ENCODE data around the gene CHKA. TPM values are rescaled to one million over a fixed set of nuclear protein-coding genes. Genes with fewer than 3 reads are reported as not detected.

Gene CHKA
- total RNA-seq, 1 donor from 2014 or later: 20.8 TPM

DNA sequence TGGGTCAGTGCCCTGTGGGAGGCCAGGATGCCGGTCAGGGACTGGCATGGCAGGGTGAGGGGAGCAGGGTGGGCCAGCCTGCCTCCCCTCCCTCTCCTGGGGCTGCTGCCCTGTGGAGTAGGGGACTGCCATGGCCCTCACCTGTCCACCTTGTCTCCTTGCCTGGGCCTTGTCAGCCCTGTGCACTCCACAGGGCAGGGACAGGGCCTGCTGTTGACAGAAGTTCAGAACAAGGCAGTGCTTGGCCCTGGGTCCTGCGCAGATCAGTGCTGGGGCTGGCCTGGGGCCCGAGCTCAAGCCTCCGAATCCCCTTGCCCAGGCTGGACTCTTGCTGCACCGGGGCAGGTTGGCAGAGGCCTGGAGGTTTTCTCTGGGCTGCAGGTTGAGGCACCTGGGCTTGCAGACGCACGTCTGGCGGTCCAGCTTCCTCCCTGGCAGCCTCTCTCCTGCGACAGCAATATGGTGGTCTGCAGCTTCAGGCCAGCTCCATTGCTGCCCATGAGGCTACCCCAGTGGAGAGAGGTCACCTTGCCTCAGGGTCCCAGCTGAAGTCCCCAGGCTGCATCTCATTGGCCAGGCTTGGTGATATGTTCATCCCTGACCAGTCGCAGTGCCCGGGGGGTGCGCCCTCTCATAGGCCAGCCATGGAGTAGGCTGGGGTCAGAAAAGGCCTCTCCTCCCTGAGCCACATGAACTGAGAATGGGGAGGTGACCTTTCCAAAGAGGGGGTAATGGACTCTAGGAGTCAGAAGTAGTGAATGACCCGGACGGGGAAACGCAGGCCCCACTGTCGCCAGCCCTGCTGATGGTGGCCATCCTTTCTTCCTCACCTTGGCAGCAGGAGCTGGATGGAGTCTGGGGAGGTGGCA, 21.5 kb upstream of the CHKA start:
- DNase-seq: no peak

DNA sequence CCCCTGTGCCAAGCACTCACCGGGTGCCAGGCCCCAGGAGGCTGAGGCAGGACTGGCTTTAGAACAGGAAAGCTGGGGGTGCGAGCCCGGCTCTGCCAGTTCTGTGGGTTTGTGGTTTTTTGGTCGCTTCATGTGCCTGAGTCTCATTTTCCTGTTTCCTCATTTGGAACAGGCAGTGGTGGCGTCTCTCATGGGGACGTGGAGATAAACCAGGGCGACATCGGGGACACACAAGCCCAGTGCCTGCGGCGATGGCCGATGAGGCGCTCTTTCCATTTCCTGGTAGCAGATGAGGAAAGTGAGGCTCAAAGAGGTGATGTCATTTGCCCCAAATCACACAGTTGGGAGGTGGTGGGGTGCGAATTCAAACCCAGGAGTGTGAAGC, 20.8 kb upstream of the CHKA start:
- no peak for DNase-seq

DNA sequence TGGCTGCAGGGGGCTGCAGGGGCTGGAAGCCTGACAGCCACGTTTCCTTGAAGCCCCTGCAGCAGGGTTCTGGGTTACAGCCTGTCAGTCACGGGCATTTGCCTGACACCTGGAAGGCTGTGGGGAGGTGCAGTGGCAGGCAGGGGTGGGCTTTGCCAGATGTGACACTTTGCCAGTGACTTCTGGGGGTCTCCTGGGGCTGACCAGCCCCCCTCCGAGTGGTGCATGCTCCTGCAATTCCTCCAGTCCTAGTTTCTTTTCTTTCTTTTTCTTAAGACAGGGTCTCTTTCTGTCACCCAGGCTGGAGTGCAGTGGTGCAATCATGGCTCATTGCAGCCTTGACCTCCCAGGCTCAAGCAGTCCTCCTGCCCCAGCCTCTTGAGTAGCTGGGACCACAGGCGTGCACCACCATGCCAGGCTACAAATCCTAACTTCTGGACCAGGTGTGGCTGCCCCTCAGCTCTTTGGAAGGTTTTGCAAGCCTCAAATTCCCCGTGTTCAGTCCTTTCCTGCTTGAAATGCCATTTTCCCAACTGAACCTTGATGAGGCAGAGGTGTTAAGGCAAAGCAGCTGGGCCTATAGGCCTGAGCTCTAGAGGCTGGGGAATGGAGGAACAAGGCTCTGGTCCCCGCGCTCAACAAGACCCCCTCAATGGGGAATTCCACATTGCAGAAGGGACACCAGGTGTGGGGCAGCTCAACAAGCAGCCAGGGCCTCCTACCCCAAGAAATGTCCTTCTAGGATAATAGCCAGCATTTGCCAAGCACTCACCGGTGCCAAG, 20.2 kb upstream of the CHKA start:
- DNase-seq: no peak

DNA sequence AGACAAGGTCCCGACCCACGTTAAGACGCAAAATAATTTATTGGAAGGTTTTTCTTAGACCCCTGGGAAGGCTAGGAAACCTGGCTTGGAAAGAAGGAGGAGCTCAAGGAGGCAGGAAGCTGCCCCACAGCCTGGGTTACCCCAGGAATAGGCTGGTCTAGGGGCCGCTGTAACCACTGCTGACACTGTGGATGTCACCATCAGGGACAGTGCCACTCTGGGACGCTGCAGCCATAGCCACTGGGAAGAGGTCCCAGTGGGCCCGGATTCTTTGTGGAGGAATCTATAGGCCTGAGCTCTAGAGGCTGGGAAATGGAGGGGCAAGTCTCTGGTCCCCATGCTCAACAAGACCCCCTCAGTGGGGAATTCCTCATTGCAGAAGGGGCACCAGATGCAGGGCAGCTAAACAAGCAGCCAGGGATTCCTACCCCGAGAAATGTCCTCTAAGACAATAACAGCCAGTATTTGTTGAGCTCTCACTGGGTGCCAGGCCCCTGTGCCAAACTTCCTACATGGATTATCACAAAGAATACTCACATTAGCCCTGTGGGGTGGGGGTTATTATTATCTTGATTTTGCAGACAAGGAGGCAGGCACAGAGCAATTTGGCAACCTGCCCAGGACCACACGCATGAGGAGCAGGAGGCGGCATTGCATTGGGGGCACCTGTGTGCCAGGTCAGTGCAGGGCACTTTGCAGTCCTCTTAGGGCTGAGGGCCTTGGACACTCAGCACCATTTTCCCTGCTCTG, 19.5 kb upstream of the CHKA start:
- no peak for DNase-seq

DNA sequence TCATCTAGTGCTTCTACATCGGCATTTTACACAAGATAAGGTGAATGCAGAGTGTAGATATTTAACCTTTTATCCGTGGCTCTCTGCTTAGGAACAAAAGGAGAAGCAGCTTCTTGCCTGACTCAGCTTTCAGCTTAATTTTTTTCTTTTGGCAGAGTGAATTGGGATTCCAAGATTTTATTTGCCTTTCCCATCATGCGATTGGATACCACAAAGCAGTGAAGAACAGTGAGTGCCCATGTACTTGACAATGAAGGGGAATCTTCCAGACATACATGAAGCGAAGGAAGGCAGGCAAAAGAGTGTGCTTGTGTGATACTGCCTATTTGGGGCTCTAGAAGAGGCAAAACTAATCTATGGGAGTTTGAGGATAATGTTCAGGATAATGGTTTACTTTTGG, 17.0 kb upstream of the CHKA start:
- no peak for DNase-seq

DNA sequence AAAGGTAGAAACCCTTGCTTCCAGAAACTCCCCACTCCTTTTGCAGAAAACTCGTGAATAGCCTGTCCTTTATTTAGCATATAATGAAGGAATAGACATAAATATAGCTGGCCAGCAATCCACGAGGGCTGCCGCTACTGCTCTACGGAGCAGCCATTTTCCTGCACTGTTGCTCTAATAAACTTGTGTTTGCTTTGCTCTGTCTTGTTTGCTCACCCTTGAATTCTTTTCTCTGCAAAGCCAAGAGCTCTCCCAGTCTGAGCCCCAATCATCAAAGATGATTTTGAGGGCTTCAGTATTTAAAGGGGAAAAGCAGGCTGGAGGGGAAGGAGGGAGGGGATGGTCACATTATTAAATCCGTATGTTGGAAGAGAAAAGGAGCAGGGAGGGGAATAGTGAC, 16.6 kb upstream of the CHKA start:
- DNase-seq: no peak

DNA sequence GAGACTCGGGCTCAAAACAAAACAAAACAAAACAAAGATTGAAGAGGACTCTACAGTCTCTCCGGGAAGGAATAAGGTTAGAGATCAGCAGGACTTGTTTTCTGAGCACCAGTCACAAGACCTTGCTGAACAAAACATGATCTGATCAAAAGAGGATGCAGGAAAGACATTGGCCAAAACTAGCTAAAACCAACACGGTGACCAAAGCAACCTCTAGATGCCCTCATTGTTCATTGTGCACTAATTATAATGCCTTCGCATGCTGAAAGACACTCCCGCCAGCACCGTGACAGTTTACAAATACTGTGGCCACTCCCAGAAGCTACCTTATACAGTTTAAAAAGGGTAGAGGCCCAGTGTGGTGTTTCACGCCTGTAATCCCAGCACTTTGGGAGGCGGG, 15.7 kb upstream of the CHKA start:
- no peak for DNase-seq

DNA sequence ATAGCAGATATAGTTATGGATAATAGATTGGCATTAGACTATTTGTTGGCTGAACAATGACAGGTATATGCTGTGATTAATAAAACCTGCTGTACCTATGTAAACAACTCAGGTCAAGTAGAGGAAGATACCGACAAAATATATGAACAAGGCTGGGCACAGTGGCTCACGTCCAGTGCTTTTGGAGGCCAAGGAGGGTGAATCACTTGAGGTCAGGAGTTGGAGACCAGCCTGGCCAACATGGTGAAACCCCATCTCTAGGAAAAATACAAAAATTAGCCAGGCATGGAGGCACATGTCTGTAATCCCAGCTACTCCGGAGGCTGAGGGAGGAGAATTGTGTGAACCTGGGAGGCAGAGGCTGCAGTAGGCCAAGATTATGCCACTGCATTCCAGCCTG, 14.0 kb upstream of the CHKA start:
- no peak for DNase-seq

DNA sequence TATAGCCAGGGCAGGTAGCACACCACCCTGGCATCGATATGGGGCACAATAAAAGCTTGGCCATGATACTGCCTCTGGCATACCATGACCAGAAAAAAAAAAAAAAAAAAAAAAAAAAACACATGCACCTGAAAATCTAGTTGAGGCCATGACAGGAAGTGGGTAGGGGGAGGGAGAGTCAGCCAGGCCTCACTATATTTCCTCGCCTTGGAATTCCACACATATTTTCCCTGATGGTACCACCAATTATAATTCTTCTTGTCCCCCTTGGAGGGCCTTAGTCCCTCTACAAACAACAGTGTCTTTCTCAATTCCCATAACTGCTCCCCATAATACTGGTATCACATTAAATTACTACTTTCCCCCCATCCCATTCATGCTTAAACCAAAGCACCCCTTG, 12.6 kb upstream of the CHKA start:
- no peak for DNase-seq

DNA sequence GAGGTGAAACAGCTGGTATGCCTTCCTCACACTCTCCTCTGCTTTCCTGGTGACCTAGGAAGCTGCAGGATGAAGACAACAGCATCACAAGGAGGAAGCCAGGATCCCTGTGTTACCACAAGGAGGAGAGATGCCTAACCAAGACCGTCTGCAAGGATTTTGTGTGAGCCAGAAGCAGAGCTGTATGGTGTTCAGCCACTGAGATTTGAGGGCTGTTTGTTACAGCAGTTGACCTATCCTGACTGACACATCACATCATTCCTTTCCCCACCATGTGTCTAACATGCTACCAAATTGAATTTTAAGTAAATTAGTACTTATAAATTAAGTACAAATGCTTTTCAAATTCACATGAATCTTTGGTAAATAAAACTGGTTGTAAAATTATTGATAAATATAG, 8.9 kb upstream of the CHKA start:
- no peak for DNase-seq

DNA sequence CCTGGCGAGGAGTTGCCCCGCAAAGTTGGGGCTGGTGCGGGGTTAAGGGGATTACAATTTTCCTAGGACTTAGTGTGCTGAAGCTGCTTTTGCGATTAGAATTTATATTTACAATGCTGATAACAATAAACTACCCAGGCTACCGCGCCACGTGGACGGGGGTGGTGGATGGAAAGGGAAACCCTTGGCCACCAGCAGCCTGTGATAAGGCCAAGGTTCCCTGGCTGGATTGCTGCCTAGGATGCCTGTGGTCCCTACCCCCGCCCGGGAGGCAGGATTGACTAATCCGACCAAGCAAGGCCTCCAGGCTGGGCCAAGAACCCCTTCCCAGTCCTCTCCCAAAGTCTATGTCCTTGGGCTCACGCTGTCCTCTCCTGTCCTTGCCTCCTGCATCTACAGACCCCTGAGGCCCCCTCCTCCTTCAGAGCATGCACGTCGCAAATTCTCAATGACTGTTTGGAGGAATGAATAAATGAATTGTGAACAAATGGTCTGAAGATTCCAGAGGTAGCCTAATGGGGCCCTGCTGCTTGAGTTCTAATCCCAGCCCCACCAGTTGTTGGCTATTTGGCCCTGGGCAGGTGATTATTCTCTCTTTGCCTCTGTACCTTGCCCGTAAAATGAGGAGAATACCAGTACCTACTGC, 7.6 kb upstream of the CHKA start:
- no peak for DNase-seq

DNA sequence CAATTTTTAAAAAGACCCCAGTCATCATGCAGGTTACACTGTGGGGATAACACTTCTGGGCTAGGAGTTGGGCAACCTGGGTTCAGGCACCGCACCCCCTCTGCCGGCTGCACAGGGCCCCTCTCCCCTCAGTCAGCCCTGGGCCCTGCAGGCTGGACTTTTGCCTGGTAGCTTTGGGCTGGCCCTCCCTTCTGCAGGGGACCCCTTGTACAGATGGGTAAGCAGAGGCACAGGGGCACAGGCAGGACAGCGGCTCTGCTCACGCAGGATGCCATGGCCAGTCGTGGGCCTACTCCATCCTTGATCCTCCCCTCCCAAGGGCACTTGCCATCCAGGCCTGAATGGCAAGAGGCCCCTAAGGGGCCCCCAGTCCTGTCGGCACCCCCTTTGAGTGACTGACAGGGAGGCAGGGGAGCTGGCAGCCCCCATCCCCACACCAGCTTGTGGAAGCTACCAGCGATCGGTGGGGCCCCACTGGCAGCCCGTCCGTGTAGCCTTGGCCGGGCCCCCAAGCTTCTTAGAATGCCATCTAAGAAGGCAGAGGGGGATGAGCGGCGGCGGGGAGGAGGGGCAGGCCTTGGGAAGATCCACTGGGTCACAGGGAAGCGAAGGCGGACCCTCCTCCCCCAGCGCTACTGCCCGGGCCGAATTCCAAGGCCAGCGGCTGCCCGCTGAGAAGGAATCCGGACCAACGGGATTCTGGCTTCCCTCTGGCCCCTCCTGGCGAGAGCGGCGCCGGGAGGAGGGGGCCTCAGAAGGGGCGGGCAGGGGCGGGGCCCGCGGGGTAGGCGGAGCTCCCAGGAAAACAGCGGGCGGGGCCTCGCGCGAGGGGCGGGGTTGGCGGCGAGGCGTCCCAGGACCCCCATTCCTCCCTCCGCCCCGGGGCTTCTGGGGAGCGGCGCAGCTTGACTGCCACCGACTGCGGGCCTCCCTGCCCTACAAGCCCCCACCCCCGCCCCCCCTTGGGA, 6.8 kb upstream of the CHKA start:
- DNase-seq: peak; percentile 43

DNA sequence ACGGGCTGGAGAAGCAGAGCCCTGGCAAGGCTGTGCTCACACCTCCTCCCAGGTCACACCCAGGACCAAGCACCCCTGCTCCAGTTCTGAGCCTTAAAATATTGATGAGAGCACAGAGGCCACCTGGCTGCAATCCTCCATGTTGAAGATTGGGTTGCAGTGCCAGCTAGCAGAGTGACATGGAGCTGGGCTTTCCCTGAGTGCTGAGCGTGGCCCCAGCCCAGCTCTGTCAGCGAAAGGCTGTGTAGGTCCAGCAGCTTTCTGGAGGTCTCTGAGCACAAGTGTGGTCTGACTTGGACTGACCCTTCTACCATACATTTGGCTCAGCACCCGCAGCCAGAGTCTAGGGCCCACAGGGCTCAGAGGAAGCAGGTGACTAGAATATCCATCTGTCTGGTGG, 4.0 kb upstream of the CHKA start:
- no peak for DNase-seq

DNA sequence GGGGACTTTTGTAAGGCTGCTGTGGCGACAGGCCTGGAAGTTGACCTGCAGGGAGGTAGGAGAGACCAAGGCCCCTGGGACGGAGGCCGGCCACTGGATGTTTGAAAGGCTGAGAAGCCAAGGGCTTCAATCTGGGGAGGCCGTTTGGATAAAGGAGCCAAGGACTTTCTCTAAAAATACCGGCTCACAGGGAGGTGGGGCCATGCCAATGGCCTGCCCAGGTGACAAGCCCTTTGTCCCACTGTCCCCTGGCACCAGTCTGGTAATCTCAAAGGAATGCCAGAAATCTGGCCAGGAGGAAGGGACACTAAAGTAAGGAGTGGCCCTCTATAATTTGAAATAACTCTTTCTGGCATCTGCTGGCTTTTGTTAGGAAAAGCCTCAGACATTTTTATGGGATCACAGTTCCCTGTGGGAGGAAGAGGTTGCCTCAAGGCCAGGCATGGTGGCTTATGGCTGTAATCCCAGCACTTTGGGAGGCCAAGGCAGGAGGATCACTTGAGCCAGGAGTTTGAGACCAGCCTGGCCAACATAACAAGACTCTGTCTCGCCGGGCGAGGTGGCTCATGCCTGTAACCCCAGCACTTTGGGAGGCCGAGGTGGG, 1.9 kb upstream of the CHKA start:
- no peak for DNase-seq

DNA sequence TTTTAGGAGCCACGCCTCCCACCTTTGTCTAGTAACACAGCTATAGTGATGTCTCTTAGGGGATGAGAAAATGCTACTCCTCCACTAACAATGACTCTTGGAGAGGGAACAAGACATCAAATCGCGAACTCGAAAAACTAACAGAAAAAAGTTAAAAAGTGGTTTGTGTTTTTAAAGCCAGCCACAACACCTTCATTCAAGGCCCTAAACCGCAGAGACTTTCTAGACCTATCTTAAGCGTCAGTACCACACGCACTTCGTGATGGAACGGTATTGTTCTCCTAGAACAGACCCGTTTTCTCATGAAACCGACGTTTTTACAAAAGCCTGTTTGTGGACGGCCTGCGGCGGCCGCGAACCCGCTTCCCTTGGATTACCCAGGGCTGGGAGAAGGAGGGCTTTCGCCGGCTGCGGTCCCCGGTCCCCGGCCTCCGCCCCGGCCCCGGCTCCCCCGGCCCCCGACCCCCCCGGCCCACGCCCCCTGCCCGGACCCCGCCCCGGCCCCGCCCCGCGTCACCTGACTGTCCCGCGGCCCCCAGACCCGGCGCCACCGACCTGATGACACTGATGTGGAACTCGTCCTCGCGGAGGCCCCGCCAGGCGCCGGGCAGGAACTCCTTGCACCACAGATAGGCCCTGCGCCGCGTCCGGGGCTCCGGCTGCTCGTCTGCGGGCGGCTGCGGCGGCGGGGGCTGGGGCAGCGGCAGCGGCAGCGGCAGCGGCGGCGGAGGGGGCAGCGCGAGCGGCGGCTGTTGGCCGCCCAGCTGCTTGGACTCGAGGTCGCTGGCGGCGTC, 718 bp downstream of the CHKA start:
- no peak for DNase-seq

DNA sequence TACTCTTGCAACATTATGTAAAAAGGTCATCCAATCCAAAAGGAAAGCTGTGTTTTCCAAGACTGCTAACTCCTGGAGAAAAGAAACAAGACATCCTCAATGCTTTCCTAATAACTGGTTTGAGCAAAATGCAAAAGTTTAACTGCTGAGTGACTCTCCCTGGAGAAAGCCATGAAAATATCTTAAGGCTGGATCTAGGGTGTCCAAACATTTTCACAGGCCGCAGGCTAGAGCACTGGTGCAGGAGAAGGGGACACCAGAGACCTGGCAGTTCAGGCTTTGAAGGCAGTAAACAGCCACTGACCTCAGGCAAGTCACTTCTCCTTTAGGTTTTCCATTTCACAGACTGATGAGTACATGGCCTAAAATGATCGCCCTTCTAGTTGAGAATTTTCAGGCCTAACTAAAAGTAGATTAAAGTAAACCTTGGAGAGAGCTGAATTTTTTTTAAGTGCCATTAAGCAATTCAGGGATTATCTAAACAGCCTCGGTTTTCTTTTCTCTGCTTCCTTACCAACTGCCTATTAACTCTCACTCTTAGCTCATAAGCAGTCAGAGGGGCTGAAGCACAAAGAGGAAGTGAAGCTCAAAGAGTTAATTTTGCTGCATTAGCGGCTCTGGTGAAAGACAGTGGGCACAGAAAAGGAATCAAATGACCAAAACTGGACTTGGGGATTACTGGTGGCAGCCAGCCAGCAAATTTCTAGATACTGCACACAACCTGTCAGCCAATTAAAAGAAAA, 2.3 kb downstream of the CHKA start:
- no peak for DNase-seq

DNA sequence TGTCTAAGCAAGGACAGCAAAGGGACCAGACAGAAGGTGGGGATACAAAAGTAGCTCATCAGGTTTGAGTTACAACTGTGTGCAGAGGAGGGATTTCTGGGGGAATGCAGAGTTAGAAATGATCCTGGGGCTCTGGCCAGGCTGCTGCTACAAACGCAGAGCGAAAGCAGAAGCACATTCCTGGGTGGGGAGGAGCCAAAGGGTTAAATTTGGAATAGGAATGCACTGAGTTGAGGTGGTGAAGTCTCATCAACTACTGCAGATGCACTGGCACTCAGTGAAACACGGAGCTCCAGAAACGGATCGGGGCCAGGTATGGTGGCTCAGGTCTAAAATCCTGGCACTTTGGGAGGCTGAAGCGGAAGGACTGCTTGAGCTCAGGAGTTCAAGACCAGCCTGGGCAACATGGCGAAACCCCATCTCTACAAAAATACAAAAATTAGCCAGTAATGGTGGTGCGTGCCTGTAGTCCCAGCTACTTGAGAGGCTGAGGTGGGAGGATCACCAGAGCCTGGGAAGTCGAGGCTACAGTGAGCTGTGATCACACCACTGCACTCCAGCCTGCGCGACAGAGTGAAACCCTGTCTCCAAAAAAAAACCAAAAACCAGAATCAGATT, 3.2 kb downstream of the CHKA start:
- no peak for DNase-seq

DNA sequence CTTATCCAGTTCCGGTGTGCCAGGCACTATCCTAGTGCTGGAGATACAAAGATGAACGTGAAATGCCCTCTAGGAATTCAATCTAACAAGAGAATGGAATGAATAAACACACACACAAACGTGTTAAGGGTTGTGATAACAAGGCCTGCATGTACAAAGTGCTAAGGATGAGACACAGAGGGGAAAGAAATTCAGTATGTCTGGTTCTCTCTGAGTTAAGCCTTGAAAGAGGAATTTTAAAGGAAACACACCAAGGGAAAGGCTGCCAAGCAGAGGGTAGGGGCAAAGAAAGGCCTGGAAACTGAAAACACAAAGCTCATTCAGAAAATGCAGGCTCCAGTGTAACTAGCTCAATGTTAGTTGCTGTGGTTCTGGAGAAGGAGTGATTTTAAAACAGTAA, 4.2 kb downstream of the CHKA start:
- no peak for DNase-seq

DNA sequence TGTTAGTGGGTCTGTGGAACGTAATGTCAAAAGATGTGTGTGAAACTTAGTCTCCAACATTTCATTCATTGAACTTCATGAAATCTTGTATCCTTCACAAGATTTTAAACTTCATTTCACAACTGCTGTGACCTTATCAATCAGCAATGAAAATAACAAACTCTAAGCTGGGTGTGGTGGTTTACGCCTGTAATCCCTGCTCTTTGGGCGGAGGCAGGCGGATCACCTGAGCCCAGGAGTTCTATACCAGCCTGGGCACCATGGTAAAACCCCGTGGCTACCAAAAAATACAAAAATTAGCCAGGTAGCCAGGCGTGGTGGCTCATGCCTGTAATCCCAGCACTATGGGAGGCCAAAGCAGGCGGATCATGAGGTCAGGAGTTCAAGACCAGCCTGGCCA, 5.1 kb downstream of the CHKA start:
- no peak for DNase-seq
